HCT116 (cell line): Measurements from ENCODE around the gene FIP1L1. TPM values are rescaled to one million over a fixed set of nuclear protein-coding genes. Genes with fewer than 3 reads are reported as not detected.

Source experiments
- ATAC-seq: fragments of 200-7000 bp; cut with Tn5 transposase; 2 replicates; pipeline ENCODE4 v1.9.1; 2020; ENCODE audit warnings: mild to moderate bottlenecking, moderate library complexity
- BruUV-seq: library from RNA; stranded (reverse); fragments of 400-500 nt; replicated peaks from 2 replicates; lab custom pipeline; 2021; lab: Mats Ljungman, UMichigan
- CTCF ChIA-PET: fragments of 300-600 bp; sonication (Branson Sonifier 250); formaldehyde crosslinking; loops from one replicate; lab custom pipeline; 2021; ENCODE audit warnings: antibody characterized with exemption; lab: Charles Lee
- POLR2A ChIA-PET: fragments of 300-600, 350-600 bp; sonication (Branson Sonifier 250); formaldehyde crosslinking; loops from one replicate; lab custom pipeline; 2021; ENCODE audit warnings: antibody characterized with exemption; lab: Charles Lee
- RAD21 ChIA-PET, 2 experiments: fragments of 300-600 bp; sonication (Branson Sonifier 250); formaldehyde crosslinking; loops; one replicate each; lab custom pipeline; 2023; ENCODE audit warnings: low total read pairs in 2 of 2; ENCODE audit not compliant: uncharacterized antibody in 2 of 2, unreplicated experiment in 2 of 2, low non-redundant PET in 1 of 2; lab: Charles Lee
- DNase-seq: peaks from one replicate; pipeline ENCODE4 v3.0.0-alpha.2; 2010; ENCODE audit warnings: low read depth, low spot score
- H2AFZ ChIP-seq: fragments of 200-600 bp; shearing (Covaris generic), sonication (generic); 2 replicates; pipeline ENCODE4 v1.6.1; 2017; ENCODE audit warnings: low read depth, mixed run types, mixed read lengths, antibody characterized with exemption, low read length; ENCODE audit not compliant: poor library complexity, severe bottlenecking
- H3K27ac ChIP-seq: 2 replicates; pipeline ENCODE4 v1.5.1; 2012; ENCODE audit warnings: low read depth, low read length
- H3K27me3 ChIP-seq: fragments of 200-600 bp; sonication (generic); 2 replicates; pipeline ENCODE4 v1.6.1; 2016; ENCODE audit warnings: mixed run types, low read length, mixed read lengths; ENCODE audit not compliant: insufficient read depth
- H3K36me3 ChIP-seq, 2 experiments: fragments of 200-500 bp in 1 of 2; fragments of 200-600 bp in 1 of 2; sonication (Bioruptor generic) in 1 of 2; sonication (generic) in 1 of 2; 2 replicates each; pipeline versions ENCODE4 v1.5.1 to v1.6.1; 2014 to 2016; ENCODE audit warnings: low read length in 2 of 2, inconsistent platforms in 1 of 2, mixed read lengths in 1 of 2, mixed run types in 1 of 2; ENCODE audit not compliant: insufficient read depth in 2 of 2, control insufficient read depth in 1 of 2
- H3K4me1 ChIP-seq, 2 experiments: fragments of 200-600 bp in 1 of 2; sonication (generic) in 1 of 2; 2 replicates each; pipeline versions ENCODE4 v1.5.1 to v1.6.1; 2012 to 2017; ENCODE audit warnings: low read length in 2 of 2, inconsistent platforms in 1 of 2, mild to moderate bottlenecking in 1 of 2, mixed read lengths in 1 of 2, mixed run types in 1 of 2, moderate library complexity in 1 of 2; ENCODE audit not compliant: insufficient read depth in 2 of 2, control insufficient read depth in 1 of 2
- H3K4me2 ChIP-seq: fragments of 200-600 bp; sonication (generic); 2 replicates; pipeline ENCODE4 v1.6.1; 2017; ENCODE audit warnings: mixed run types, low read length, mixed read lengths
- H3K4me3 ChIP-seq, 2 experiments: fragments of 200-600 bp in 1 of 2; sonication (generic) in 1 of 2; replicated peaks in 1 of 2; 2 replicates each; pipeline ENCODE4 v1.5.1; 2011 to 2016; ENCODE audit warnings: low read length in 2 of 2, control low read depth in 1 of 2, low read depth in 1 of 2, mild to moderate bottlenecking in 1 of 2, mixed read lengths in 1 of 2, mixed run types in 1 of 2
- H3K79me2 ChIP-seq: fragments of 200-600 bp; sonication (generic); 2 replicates; pipeline ENCODE4 v1.6.1; 2017; ENCODE audit warnings: mild to moderate bottlenecking, mixed run types, low read length, moderate library complexity, mixed read lengths; ENCODE audit not compliant: insufficient read depth
- H3K9ac ChIP-seq: fragments of 200-600 bp; sonication (generic); 2 replicates; pipeline ENCODE4 v1.6.1; 2016; ENCODE audit warnings: low read length, mixed read lengths
- H3K9me2 ChIP-seq: fragments of 200-600 bp; sonication (generic), shearing (Covaris generic); 2 replicates; pipeline ENCODE4 v1.6.1; 2017; ENCODE audit warnings: mixed run types, mild to moderate bottlenecking, moderate library complexity; ENCODE audit not compliant: insufficient read depth
- H3K9me3 ChIP-seq, 2 experiments: fragments of 200-500 bp in 1 of 2; fragments of 200-600 bp in 1 of 2; sonication (Bioruptor generic) in 1 of 2; sonication (generic) in 1 of 2; 2 replicates each; pipeline ENCODE4 v1.6.1; 2014 to 2017; ENCODE audit warnings: low read length in 2 of 2, mixed read lengths in 2 of 2, inconsistent platforms in 1 of 2, low read depth in 1 of 2, mild to moderate bottlenecking in 1 of 2, mixed run types in 1 of 2, moderate library complexity in 1 of 2; ENCODE audit not compliant: control insufficient read depth in 1 of 2, insufficient read depth in 1 of 2
- H4K20me1 ChIP-seq: fragments of 200-600 bp; sonication (generic), shearing (Covaris generic); 2 replicates; pipeline ENCODE4 v1.6.1; 2017; ENCODE audit warnings: mixed run types, mild to moderate bottlenecking, moderate library complexity; ENCODE audit not compliant: insufficient read depth
- CBX3 ChIP-seq: IDR thresholded peaks from 2 replicates; pipeline ENCODE4 v1.6.1; 2012; ENCODE audit warnings: low read depth
- CEBPB ChIP-seq: IDR thresholded peaks from 2 replicates; pipeline ENCODE4 v1.6.1; 2012; ENCODE audit warnings: low read depth
- EGR1 ChIP-seq: IDR thresholded peaks from 2 replicates; pipeline ENCODE4 v1.6.1; 2012; ENCODE audit warnings: low read depth
- ELF1 ChIP-seq: IDR thresholded peaks from 2 replicates; pipeline ENCODE4 v1.6.1; 2012; ENCODE audit warnings: low read depth, borderline replicate concordance
- EZH2 ChIP-seq: fragments of 200-600 bp; sonication (generic); IDR thresholded peaks from 2 replicates; pipeline ENCODE4 v1.6.1; 2017; ENCODE audit warnings: antibody characterized with exemption, mixed run types
- EZH2phosphoT487 ChIP-seq: fragments of 200-600 bp; IDR thresholded peaks from 2 replicates; pipeline ENCODE4 v1.6.1; 2018; ENCODE audit warnings: antibody characterized with exemption, borderline replicate concordance
- FOSL1 ChIP-seq: IDR thresholded peaks from 2 replicates; pipeline ENCODE4 v1.6.1; 2012; ENCODE audit warnings: low read depth
- JUND ChIP-seq: IDR thresholded peaks from 2 replicates; pipeline ENCODE4 v1.6.1; 2012
- POLR2A ChIP-seq: IDR thresholded peaks from 2 replicates; pipeline ENCODE4 v1.7.0; 2011; ENCODE audit warnings: borderline replicate concordance; ENCODE audit not compliant: insufficient read depth, insufficient read length; ENCODE audit errors: extremely low read depth
- POLR2AphosphoS5 ChIP-seq: IDR thresholded peaks from 2 replicates; pipeline ENCODE4 v1.6.1; 2011; ENCODE audit warnings: mild to moderate bottlenecking, low read depth, low read length, moderate library complexity
- RAD21 ChIP-seq: IDR thresholded peaks from 2 replicates; pipeline ENCODE4 v1.6.1; 2012; ENCODE audit warnings: low read depth, mild to moderate bottlenecking
- SIN3A ChIP-seq: IDR thresholded peaks from 2 replicates; pipeline ENCODE4 v1.6.1; 2012; ENCODE audit warnings: low read depth
- SRF ChIP-seq: IDR thresholded peaks from 2 replicates; pipeline ENCODE4 v1.6.1; 2012; ENCODE audit warnings: low read depth
- YY1 ChIP-seq: IDR thresholded peaks from 2 replicates; pipeline ENCODE4 v1.6.1; 2011; ENCODE audit warnings: low read length, low read depth, moderate library complexity, mild to moderate bottlenecking; ENCODE audit not compliant: insufficient replicate concordance; ENCODE audit errors: extremely low read depth
- ZFX ChIP-seq: fragments of 450-650 bp; IDR thresholded peaks from 2 replicates; pipeline ENCODE4 v1.6.1; 2017
- ZNF274 ChIP-seq: fragments of 200-500 bp; sonication (Bioruptor generic); IDR thresholded peaks from 2 replicates; pipeline ENCODE4 v1.6.1; 2014; ENCODE audit warnings: mild to moderate bottlenecking, low read depth, low read length, inconsistent platforms
- intact Hi-C: fragments of 100-400 bp; cut with micrococcal nuclease; formaldehyde crosslinking; loops from 2 replicates; pipeline ENCODE4 v1.10.0; 2022
- total RNA-seq: library from RNA; stranded (reverse); gene quantifications from one replicate; pipeline ENCODE4 v1.2.1, GENCODE V29; 2021; ENCODE audit not compliant: unreplicated experiment
- TF ChIP-seq, protein P1 (sequence below), 3 experiments: fragments of 200-600 bp in 1 of 3; sonication (generic) in 1 of 3; IDR thresholded peaks in 2 of 3; conservative IDR thresholded peaks in 1 of 3; 2 replicates each; pipeline ENCODE4 v1.5.1; 2012 to 2017; ENCODE audit warnings: low read depth in 2 of 3, low read length in 2 of 3, antibody characterized with exemption in 1 of 3, borderline replicate concordance in 1 of 3, control low read depth in 1 of 3, mild to moderate bottlenecking in 1 of 3, mixed read lengths in 1 of 3, mixed run types in 1 of 3, moderate library complexity in 1 of 3; ENCODE audit not compliant: insufficient read depth in 1 of 3
- TF ChIP-seq, protein P2 (sequence below): IDR thresholded peaks from 2 replicates; pipeline ENCODE4 v1.6.1; 2012; ENCODE audit warnings: low read depth
- TF ChIP-seq, protein P3 (sequence below): IDR thresholded peaks from 2 replicates; pipeline ENCODE4 v1.6.1; 2012
- TF ChIP-seq, protein P4 (sequence below): IDR thresholded peaks from 2 replicates; pipeline ENCODE4 v1.6.1; 2011; ENCODE audit warnings: mild to moderate bottlenecking, low read length, moderate library complexity; ENCODE audit not compliant: insufficient replicate concordance; ENCODE audit errors: extremely low read depth

FIP1L1 gene
- total RNA-seq, 1 experiment from 2014 or later, result 63.6 TPM

DNA sequence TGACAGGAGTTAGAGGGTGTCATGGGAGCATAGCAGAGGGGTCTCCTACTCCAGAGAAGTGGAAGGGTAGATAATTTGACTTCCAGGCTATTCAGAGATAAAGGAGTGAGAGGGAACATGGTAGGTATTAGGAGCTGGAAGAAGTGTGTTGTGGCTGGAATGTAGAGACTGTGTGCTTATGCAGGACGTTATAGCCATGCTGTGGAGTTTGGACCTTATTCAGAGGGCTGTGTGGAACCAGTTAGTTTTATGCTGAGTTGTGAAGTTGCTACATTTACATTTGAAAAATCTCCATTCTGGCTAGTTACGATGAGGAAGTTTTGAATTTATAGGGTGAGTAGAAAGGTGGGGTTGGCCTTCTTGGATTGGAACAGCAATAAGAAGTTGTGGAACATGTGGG is 67.5 kb downstream of the FIP1L1 start:
- RAD21 ChIA-PET, result no interaction called here
- BruUV-seq, result no TSS peak
- H3K4me3 ChIP-seq, result no peak overlapping the region
- DNase-seq (no peak), ATAC-seq (no peak)
- no peaks in the 10 kb centered on the region for H3K4me1 ChIP-seq
- H3K9ac ChIP-seq, result no peak overlapping the region
- H3K4me2 ChIP-seq, result no peak overlapping the region
- H3K27ac ChIP-seq, result no peak overlapping the region
- no peak overlapping the region for H2AFZ ChIP-seq
- intact Hi-C loops, result no loop called here
- CTCF ChIA-PET, result no interaction called here
- no peaks in the 10 kb centered on the region for H3K27me3 ChIP-seq
- no peak for TF ChIP-seq RAD21
- TF ChIP-seq CEBPB, result no peak
- no peak for TF ChIP-seq ELF1
- no peak for TF ChIP-seq SIN3A
- TF ChIP-seq CBX3, result no peak
- TF ChIP-seq FOSL1, result no peak
- no peak for TF ChIP-seq ZNF274
- no peak for TF ChIP-seq EGR1
- no peak for TF ChIP-seq JUND
- TF ChIP-seq, protein P1, sequence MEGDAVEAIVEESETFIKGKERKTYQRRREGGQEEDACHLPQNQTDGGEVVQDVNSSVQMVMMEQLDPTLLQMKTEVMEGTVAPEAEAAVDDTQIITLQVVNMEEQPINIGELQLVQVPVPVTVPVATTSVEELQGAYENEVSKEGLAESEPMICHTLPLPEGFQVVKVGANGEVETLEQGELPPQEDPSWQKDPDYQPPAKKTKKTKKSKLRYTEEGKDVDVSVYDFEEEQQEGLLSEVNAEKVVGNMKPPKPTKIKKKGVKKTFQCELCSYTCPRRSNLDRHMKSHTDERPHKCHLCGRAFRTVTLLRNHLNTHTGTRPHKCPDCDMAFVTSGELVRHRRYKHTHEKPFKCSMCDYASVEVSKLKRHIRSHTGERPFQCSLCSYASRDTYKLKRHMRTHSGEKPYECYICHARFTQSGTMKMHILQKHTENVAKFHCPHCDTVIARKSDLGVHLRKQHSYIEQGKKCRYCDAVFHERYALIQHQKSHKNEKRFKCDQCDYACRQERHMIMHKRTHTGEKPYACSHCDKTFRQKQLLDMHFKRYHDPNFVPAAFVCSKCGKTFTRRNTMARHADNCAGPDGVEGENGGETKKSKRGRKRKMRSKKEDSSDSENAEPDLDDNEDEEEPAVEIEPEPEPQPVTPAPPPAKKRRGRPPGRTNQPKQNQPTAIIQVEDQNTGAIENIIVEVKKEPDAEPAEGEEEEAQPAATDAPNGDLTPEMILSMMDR (IDR thresholded peaks at IDR 0.05 in 2 of 3, conservative IDR thresholded peaks at IDR 0.05 in 1 of 3; ENCODE audit: borderline replicate concordance in 1 of 3, insufficient read depth in 1 of 3, low read depth in 2 of 3, low read length in 2 of 3), result no peak
- no peak for TF ChIP-seq ZFX
- no peak for TF ChIP-seq EZH2
- TF ChIP-seq, protein P2, sequence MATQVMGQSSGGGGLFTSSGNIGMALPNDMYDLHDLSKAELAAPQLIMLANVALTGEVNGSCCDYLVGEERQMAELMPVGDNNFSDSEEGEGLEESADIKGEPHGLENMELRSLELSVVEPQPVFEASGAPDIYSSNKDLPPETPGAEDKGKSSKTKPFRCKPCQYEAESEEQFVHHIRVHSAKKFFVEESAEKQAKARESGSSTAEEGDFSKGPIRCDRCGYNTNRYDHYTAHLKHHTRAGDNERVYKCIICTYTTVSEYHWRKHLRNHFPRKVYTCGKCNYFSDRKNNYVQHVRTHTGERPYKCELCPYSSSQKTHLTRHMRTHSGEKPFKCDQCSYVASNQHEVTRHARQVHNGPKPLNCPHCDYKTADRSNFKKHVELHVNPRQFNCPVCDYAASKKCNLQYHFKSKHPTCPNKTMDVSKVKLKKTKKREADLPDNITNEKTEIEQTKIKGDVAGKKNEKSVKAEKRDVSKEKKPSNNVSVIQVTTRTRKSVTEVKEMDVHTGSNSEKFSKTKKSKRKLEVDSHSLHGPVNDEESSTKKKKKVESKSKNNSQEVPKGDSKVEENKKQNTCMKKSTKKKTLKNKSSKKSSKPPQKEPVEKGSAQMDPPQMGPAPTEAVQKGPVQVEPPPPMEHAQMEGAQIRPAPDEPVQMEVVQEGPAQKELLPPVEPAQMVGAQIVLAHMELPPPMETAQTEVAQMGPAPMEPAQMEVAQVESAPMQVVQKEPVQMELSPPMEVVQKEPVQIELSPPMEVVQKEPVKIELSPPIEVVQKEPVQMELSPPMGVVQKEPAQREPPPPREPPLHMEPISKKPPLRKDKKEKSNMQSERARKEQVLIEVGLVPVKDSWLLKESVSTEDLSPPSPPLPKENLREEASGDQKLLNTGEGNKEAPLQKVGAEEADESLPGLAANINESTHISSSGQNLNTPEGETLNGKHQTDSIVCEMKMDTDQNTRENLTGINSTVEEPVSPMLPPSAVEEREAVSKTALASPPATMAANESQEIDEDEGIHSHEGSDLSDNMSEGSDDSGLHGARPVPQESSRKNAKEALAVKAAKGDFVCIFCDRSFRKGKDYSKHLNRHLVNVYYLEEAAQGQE, result no peak
- TF ChIP-seq YY1, result no peak
- TF ChIP-seq POLR2A, result no peak
- TF ChIP-seq, protein P3, sequence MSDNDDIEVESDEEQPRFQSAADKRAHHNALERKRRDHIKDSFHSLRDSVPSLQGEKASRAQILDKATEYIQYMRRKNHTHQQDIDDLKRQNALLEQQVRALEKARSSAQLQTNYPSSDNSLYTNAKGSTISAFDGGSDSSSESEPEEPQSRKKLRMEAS, result no peak
- TF ChIP-seq, protein P4, sequence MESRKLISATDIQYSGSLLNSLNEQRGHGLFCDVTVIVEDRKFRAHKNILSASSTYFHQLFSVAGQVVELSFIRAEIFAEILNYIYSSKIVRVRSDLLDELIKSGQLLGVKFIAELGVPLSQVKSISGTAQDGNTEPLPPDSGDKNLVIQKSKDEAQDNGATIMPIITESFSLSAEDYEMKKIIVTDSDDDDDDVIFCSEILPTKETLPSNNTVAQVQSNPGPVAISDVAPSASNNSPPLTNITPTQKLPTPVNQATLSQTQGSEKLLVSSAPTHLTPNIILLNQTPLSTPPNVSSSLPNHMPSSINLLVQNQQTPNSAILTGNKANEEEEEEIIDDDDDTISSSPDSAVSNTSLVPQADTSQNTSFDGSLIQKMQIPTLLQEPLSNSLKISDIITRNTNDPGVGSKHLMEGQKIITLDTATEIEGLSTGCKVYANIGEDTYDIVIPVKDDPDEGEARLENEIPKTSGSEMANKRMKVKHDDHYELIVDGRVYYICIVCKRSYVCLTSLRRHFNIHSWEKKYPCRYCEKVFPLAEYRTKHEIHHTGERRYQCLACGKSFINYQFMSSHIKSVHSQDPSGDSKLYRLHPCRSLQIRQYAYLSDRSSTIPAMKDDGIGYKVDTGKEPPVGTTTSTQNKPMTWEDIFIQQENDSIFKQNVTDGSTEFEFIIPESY, result no peak
- TF ChIP-seq SRF, result no peak
- no peak for TF ChIP-seq EZH2phosphoT487
- TF ChIP-seq POLR2AphosphoS5, result no peak
- H3K9me3 ChIP-seq, result no peaks in the 10 kb centered on the region
- peaks cover 45% of the 10 kb centered on the region for H3K79me2 ChIP-seq
- POLR2A ChIA-PET, result no interaction called here
- H3K9me2 ChIP-seq, result no peaks in the 10 kb centered on the region
- peaks cover 7% of the 10 kb centered on the region; the same call in 1 of the 2 replicates for H4K20me1 ChIP-seq
- peaks cover 0 to 18% of the 10 kb centered on the region in 2 experiments; a peak in 3 of 4 replicates for H3K36me3 ChIP-seq
